CD4-positive, alpha-beta T cell (primary cell): ENCODE measurements around the gene NLRP5. TPM values are rescaled to one million over a fixed set of nuclear protein-coding genes. Genes with fewer than 3 reads are reported as not detected.

Experiments
- ATAC-seq: fragments of 200-7000 bp; cut with Tn5 transposase; one replicate; pipeline ENCODE4 v1.10.0; 2022; ENCODE audit warnings: mild to moderate bottlenecking; ENCODE audit not compliant: poor library complexity
- CTCF ChIA-PET: fragments of 350-600 bp; sonication (Branson Sonifier 250); formaldehyde crosslinking; loops from one replicate; lab custom pipeline; 2021; ENCODE audit warnings: antibody characterized with exemption, inconsistent platforms; lab: Charles Lee
- POLR2A ChIA-PET: fragments of 350-600 bp; sonication (Branson Sonifier 250); formaldehyde crosslinking; loops from one replicate; lab custom pipeline; 2021; ENCODE audit warnings: antibody characterized with exemption, inconsistent platforms; lab: Charles Lee
- DNase-seq, 14 experiments: peaks; one replicate each; pipeline ENCODE4 v3.0.0-alpha.2; 2013 to 2020; ENCODE audit warnings: mixed read lengths in 2 of 14
- H3K27ac ChIP-seq, 2 donors: one replicate each; pipeline versions ENCODE4 v1.5.1 to v1.7.0; 2013; ENCODE audit warnings: low read length in 2 of 2, low read depth in 1 of 2, mild to moderate bottlenecking in 1 of 2
- H3K27me3 ChIP-seq, 2 experiments: 1 replicate in 1 of 2; 2 replicates in 1 of 2; pipeline versions ENCODE4 v1.6.1 to v1.7.0; 2013; ENCODE audit warnings: low read length in 2 of 2, control low read depth in 1 of 2, mild to moderate bottlenecking in 1 of 2, moderate library complexity in 1 of 2; ENCODE audit not compliant: insufficient read depth in 2 of 2, control insufficient read depth in 1 of 2
- H3K36me3 ChIP-seq: one replicate; pipeline ENCODE4 v1.6.1; 2013; ENCODE audit warnings: low read length, control low read depth; ENCODE audit not compliant: insufficient read depth
- H3K4me1 ChIP-seq: one replicate; pipeline ENCODE4 v1.6.1; 2013; ENCODE audit warnings: low read length, control low read depth; ENCODE audit not compliant: insufficient read depth
- H3K4me3 ChIP-seq: one replicate; pipeline ENCODE4 v1.5.1; 2013; ENCODE audit warnings: mild to moderate bottlenecking, low read length, moderate library complexity
- H3K9me3 ChIP-seq, 2 experiments: 1 replicate in 1 of 2; 2 replicates in 1 of 2; pipeline versions ENCODE4 v1.6.1 to v1.7.0; 2013; ENCODE audit warnings: low read length in 2 of 2, mild to moderate bottlenecking in 2 of 2, control low read depth in 1 of 2, moderate library complexity in 1 of 2; ENCODE audit not compliant: control insufficient read depth in 1 of 2, insufficient read depth in 1 of 2
- H3K27ac Mint-ChIP-seq: one replicate; pipeline ENCODE4 v1.8.0; 2020; ENCODE audit warnings: mixed read lengths
- H3K27me3 Mint-ChIP-seq: one replicate; pipeline ENCODE4 v1.8.0; 2021; ENCODE audit warnings: mixed read lengths
- H3K36me3 Mint-ChIP-seq: one replicate; pipeline ENCODE4 v1.8.0; 2021; ENCODE audit warnings: low read depth, mixed read lengths
- H3K4me1 Mint-ChIP-seq: one replicate; pipeline ENCODE4 v1.8.0; 2021; ENCODE audit warnings: low read depth, mixed read lengths
- H3K4me3 Mint-ChIP-seq: one replicate; pipeline ENCODE4 v1.8.0; 2020; ENCODE audit warnings: mild to moderate bottlenecking, mixed read lengths
- H3K9me3 Mint-ChIP-seq: one replicate; pipeline ENCODE4 v1.8.0; 2020; ENCODE audit warnings: mixed read lengths
- CTCF ChIP-seq: fragments of 200-600 bp; IDR thresholded peaks from one replicate; pipeline ENCODE4 v1.8.0; 2022; ENCODE audit warnings: antibody characterized with exemption, mild to moderate bottlenecking
- intact Hi-C, 2 experiments: fragments of 100-400 bp; cut with DNase I in 1 of 2; cut with micrococcal nuclease in 1 of 2; formaldehyde crosslinking; loops; one replicate each; pipeline versions ENCODE4 v1.15.1 to v1.9.0; 2023 to 2025; cut with DNase I, micrococcal nuclease
- total RNA-seq, 174 experiments: library from RNA in 2 of 174; stranded (reverse) in 2 of 174; gene quantifications; one replicate each; pipeline ENCODE4 v1.2.3 and lab custom pipeline; 2021 to 2026

NLRP5 gene
- total RNA-seq, 2 experiments from 2014 or later, result not detected

- H3K36me3 Mint-ChIP-seq, result peaks cover 28% of the 10 kb centered on the region
- ATAC-seq (no peak), DNase-seq (peak in 1 of 14 experiments; percentile 16)
- H3K9me3 Mint-ChIP-seq, result no peaks in the 10 kb centered on the region
- H3K27ac ChIP-seq, result no peak overlapping the region
- no peaks in the 10 kb centered on the region for H3K9me3 ChIP-seq
- no peak overlapping the region for H3K4me3 ChIP-seq
- no peak for TF ChIP-seq CTCF
- H3K27me3 Mint-ChIP-seq, result no peaks in the 10 kb centered on the region
- H3K4me3 Mint-ChIP-seq, result no peak overlapping the region
- no peak overlapping the region for H3K27ac Mint-ChIP-seq
- ChIA-PET POLR2A (no interaction called here), CTCF (no interaction called here)
- H3K4me1 ChIP-seq, result peaks cover 5% of the 10 kb centered on the region
- H3K27me3 ChIP-seq, result no peaks in the 10 kb centered on the region
- H3K36me3 ChIP-seq, result peaks cover 15% of the 10 kb centered on the region
- intact Hi-C loops, result no loop called here
- H3K4me1 Mint-ChIP-seq, result peaks cover 3% of the 10 kb centered on the region
Measured at GRCh38 chr19:56087647-56088496, 101.3 kb downstream of the NLRP5 start.

DNA sequence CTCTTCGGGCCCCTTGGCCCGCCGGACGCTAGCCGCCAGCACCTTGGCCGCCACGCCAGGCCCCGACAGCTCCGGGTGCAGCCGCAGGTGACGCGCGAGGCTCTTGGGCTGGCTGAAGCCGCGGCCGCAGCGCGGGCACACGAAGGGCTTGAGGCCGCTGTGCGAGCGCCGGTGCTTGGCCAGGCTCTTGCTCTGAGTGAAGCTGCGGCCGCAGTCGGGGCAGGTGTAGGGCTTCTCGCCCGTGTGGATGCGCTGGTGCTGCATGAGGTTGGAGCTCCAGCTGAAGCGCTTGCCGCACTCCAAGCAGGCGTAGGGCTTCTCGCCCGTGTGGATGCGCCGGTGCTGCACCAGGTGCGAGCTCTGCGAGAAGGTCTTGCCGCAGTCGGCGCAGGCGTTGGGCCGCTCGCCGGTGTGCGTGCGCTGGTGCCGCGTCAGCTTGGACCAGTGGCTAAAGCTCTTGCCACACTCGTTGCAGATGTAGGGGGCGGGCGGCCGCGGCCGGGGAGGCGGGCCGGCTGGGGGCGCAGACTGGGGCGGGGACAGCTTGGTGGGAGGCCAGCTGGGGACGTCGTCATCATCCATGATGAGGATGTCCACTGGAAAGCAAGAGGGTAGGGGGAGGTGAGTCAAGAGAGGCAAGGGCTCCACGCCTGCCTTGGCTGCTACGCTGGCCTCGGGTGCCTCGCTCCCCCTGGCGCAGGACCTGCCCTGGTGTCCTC is 102.1 kb downstream of the NLRP5 start:
- H3K27ac Mint-ChIP-seq, result no peak overlapping the region
- peaks cover 5% of the 10 kb centered on the region for H3K4me1 ChIP-seq

DNA sequence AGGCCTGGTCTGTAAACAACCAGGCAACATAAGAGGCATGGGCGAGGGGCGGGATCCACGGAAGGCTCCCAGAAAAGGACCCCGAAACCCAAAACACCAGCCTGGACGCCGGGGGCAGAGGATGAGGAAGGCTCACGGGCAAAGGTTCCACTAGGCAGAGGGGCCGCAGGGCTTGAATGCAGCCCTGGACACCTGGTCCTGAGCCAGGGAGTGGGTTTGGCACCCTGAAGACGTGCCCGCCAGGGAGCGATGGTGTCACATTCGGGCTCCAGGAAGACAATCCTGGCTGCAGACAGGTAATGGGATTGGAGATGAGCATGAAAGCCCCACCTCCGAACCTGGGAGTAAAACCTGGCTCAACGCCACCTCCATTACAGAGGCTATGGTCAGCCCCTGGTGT is 102.8 kb downstream of the NLRP5 start:
- ATAC-seq (no peak), DNase-seq (peak in 1 of 14 experiments; percentile 9)
- Histone ChIP-seq H3K27me3 (no peaks in the 10 kb centered on the region), H3K36me3 (peaks cover 19% of the 10 kb centered on the region), H3K27ac (no peak overlapping the region), H3K4me3 (no peak overlapping the region), H3K9me3 (no peaks in the 10 kb centered on the region), H3K4me1 (peaks cover 5% of the 10 kb centered on the region)
- TF ChIP-seq CTCF, result no peak
- Mint-ChIP-seq H3K27me3 (no peaks in the 10 kb centered on the region), H3K4me3 (no peak overlapping the region), H3K36me3 (peaks cover 42% of the 10 kb centered on the region), H3K9me3 (no peaks in the 10 kb centered on the region), H3K4me1 (peaks cover 6% of the 10 kb centered on the region), H3K27ac (no peak overlapping the region)
- POLR2A ChIA-PET, result no interaction called here
- CTCF ChIA-PET, result no interaction called here
- intact Hi-C loops, result no loop called here

More for the DNA sequence above, 102.1 kb downstream of the NLRP5 start:
- DNase-seq (peak in 1 of 14 experiments; percentile 16), ATAC-seq (no peak)
- peaks cover 36% of the 10 kb centered on the region for H3K36me3 Mint-ChIP-seq
- Histone ChIP-seq H3K27ac (no peak overlapping the region), H3K9me3 (no peaks in the 10 kb centered on the region), H3K4me3 (no peak overlapping the region), H3K27me3 (no peaks in the 10 kb centered on the region), H3K36me3 (peaks cover 19% of the 10 kb centered on the region)
- ChIA-PET CTCF (no interaction called here), POLR2A (no interaction called here)
- no peak overlapping the region for H3K4me3 Mint-ChIP-seq
- intact Hi-C loops, result no loop called here
- H3K9me3 Mint-ChIP-seq, result no peaks in the 10 kb centered on the region
- peaks cover 6% of the 10 kb centered on the region for H3K4me1 Mint-ChIP-seq
- no peaks in the 10 kb centered on the region for H3K27me3 Mint-ChIP-seq
- TF ChIP-seq CTCF, result no peak
